SK-N-SH treated with all-trans-retinoic acid at 6 μM for 48 hours (cell line): ENCODE results near the gene IFIT1B.

ENCODE experiments used
- ARNTL ChIP-seq: fragments of 450-650 bp; formaldehyde crosslinking; IDR thresholded peaks from 2 replicates; pipeline ENCODE4 v1.5.0; 2020; ENCODE audit warnings: low read depth, mild to moderate bottlenecking, moderate library complexity, borderline replicate concordance
- ISL1 ChIP-seq: fragments of 250-450 bp; sonication (Bioruptor Pico); IDR thresholded peaks from 2 replicates; pipeline ENCODE4 v2.1.2; 2022; ENCODE audit warnings: mild to moderate bottlenecking, moderate library complexity
- RARB ChIP-seq: fragments of 250-450 bp; sonication (Bioruptor Pico); IDR thresholded peaks from 2 replicates; pipeline ENCODE4 v1.8.0; 2021; ENCODE audit warnings: mild to moderate bottlenecking, moderate library complexity
- TOX ChIP-seq: fragments of 250-450 bp; sonication (Bioruptor Pico); IDR thresholded peaks from 2 replicates; pipeline ENCODE4 v1.8.0; 2021; ENCODE audit warnings: mild to moderate bottlenecking, moderate library complexity, borderline replicate concordance
- ZNF70 ChIP-seq: fragments of 450-650 bp; formaldehyde crosslinking; IDR thresholded peaks from 2 replicates; pipeline ENCODE4 v1.5.0; 2020; ENCODE audit warnings: mild to moderate bottlenecking, moderate library complexity
- TF ChIP-seq, protein P1 (sequence below): fragments of 250-450 bp; sonication (Bioruptor Pico); IDR thresholded peaks from 2 replicates; pipeline ENCODE4 v1.5.1; 2020; ENCODE audit warnings: low read depth, mild to moderate bottlenecking, moderate library complexity

DNA sequence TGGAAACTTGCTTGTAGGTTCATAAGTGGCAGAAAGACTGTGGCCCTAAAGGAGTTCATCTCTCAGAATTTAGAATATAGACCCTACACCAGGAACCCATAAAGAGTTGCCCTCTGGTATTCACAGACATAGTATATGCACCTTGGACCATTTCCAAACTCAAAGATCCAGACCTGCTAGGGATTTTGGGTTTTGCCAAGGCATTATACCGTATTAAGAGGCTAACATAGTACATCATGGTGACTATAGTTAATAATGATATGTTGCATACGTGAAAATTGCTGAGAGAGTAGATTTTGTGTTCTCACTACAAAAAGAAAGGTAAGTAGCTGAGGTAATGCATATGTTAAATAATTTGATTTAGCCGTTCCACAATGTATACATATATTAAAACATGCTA lies 36.2 kb upstream of the IFIT1B start:
- TF ChIP-seq ZNF70 (CRISPR knock-in tag) = no peak
- no peak for TF ChIP-seq ISL1 (CRISPR knock-in tag)
- TF ChIP-seq, protein P1, sequence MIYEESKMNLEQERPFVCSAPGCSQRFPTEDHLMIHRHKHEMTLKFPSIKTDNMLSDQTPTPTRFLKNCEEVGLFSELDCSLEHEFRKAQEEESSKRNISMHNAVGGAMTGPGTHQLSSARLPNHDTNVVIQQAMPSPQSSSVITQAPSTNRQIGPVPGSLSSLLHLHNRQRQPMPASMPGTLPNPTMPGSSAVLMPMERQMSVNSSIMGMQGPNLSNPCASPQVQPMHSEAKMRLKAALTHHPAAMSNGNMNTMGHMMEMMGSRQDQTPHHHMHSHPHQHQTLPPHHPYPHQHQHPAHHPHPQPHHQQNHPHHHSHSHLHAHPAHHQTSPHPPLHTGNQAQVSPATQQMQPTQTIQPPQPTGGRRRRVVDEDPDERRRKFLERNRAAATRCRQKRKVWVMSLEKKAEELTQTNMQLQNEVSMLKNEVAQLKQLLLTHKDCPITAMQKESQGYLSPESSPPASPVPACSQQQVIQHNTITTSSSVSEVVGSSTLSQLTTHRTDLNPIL (CRISPR knock-in tag) = no peak
- no peak for TF ChIP-seq ARNTL
- no peak for TF ChIP-seq TOX (CRISPR knock-in tag)
- no peak for TF ChIP-seq RARB
